Measurements from ENCODE around the gene WFS1. TPM values are rescaled to one million over a fixed set of nuclear protein-coding genes. Genes with fewer than 3 reads are reported as not detected.

The WFS1 gene
- total RNA-seq, 1 experiment from 2014 or later = 21.5 TPM

- Histone ChIP-seq H3K27ac (ENCODE audit: low read depth, low read length) (no peak overlapping the region), H3K9me2 (ENCODE audit: insufficient read depth) (no peaks in the 10 kb centered on the region), H3K9me3 (ENCODE audit: control insufficient read depth in 1 of 2, insufficient read depth in 1 of 2, low read depth in 1 of 2, low read length in 2 of 2) (no peaks in the 10 kb centered on the region), H3K27me3 (ENCODE audit: insufficient read depth, low read length) (no peaks in the 10 kb centered on the region), H3K36me3 (ENCODE audit: control insufficient read depth in 1 of 2, insufficient read depth in 2 of 2, low read length in 2 of 2) (no peaks in the 10 kb centered on the region), H3K4me1 (ENCODE audit: control insufficient read depth in 1 of 2, insufficient read depth in 2 of 2, low read length in 2 of 2) (no peaks in the 10 kb centered on the region), H3K9ac (ENCODE audit: low read length) (no peak overlapping the region), H3K4me2 (ENCODE audit: low read length) (no peak overlapping the region), H3K4me3 (replicated peaks in 1 of 2; ENCODE audit: low read depth in 1 of 2, low read length in 2 of 2) (no peak overlapping the region), H3K79me2 (ENCODE audit: insufficient read depth, low read length) (no peaks in the 10 kb centered on the region), H2AFZ (ENCODE audit: low read depth, low read length, poor library complexity, severe bottlenecking) (no peak overlapping the region), H4K20me1 (ENCODE audit: insufficient read depth) (no peaks in the 10 kb centered on the region)
- intact Hi-C loops (cut with micrococcal nuclease) = no loop called here
- no peak for TF ChIP-seq RAD21 (IDR thresholded peaks at IDR 0.05; ENCODE audit: low read depth)
- no peak for TF ChIP-seq ZFX (IDR thresholded peaks at IDR 0.05)
- no peak for TF ChIP-seq EGR1 (IDR thresholded peaks at IDR 0.05; ENCODE audit: low read depth)
- no peak for TF ChIP-seq REST (IDR thresholded peaks at IDR 0.05; ENCODE audit: low read depth)
- TF ChIP-seq ZNF274 (IDR thresholded peaks at IDR 0.05; ENCODE audit: low read depth, low read length) = no peak
- TF ChIP-seq SRF (IDR thresholded peaks at IDR 0.05; ENCODE audit: low read depth) = no peak
- no peak for TF ChIP-seq EZH2 (IDR thresholded peaks at IDR 0.05)
- TF ChIP-seq CEBPB (IDR thresholded peaks at IDR 0.05; ENCODE audit: low read depth) = no peak
- no peak for TF ChIP-seq ELF1 (IDR thresholded peaks at IDR 0.05; ENCODE audit: borderline replicate concordance, low read depth)
- no peak for TF ChIP-seq SIN3A (IDR thresholded peaks at IDR 0.05; ENCODE audit: low read depth)
- no peak for TF ChIP-seq YY1 (IDR thresholded peaks at IDR 0.05; ENCODE audit: extremely low read depth, insufficient replicate concordance, low read depth, low read length)
- no TSS peak for BruUV-seq (replicated peaks)
- DNase-seq (ENCODE audit: low read depth, low spot score) (no peak), ATAC-seq (no peak)
- ChIA-PET CTCF (interaction anchor here (0.7 to 1.6 kb wide), 2 partner anchors 15 to 75 kb away, joined by 6 read pairs; no protein-coding TSS in a partner anchor), POLR2A (no interaction called here), RAD21 (ENCODE audit: low non-redundant PET in 1 of 2, low total read pairs in 2 of 2, uncharacterized antibody in 2 of 2, unreplicated experiment in 2 of 2) (no interaction called here)
Observed at GRCh38 chr4:6316461-6317003, 46.9 kb downstream of the WFS1 start.

All from HCT116 (cell line).